Hypothalamus (tissue), 51 donors: ENCODE measurements around the gene CLEC4A.
"Not testable (repeated sequence)": the region's sequence is repeated elsewhere in the genome, so short reads cannot be mapped to it uniquely, and the experiment has no call there.

Source experiments
- DNase-seq, 51 donors: peaks; one replicate each; lab custom pipeline; 2025; lab: John Stamatoyannopoulos, UW

Gene CLEC4A

DNA sequence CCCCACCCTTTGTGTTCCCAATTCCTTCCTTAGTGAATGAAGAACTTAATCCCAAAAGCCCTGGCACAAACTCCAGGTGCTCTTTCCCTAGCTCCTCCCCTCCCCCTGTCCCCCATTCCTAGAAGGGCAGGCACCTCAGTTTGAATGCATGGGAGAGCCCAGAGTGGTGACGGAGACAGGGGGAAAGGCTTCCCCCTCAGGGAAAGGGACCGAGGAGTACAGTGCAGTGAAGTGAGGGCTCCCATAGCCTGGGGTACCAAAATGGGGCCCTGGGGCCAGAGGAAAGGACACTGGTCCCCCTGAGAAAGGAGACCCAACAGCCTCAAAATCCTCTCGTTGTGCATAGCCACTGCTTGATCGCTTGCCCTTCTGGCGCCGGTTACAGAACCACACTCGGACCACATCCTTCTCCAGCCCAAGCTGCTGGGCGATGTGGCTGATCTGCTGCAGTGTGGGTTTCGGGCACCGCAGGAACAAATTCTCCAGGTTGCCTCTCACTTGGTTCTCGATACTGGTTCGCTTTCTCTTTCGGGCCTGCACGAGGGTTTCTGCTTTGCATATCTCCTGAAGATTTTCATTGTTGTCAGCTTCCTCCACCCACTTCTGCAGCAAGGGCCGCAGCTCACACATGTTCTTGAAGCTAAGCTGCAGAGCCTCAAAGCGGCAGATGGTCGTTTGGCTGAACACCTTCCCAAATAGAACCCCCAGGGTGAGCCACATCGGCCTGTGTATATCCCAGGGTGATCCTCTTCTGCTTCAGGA lies 10.4 kb downstream of the CLEC4A start:
- not testable (repeated sequence) for DNase-seq

DNA sequence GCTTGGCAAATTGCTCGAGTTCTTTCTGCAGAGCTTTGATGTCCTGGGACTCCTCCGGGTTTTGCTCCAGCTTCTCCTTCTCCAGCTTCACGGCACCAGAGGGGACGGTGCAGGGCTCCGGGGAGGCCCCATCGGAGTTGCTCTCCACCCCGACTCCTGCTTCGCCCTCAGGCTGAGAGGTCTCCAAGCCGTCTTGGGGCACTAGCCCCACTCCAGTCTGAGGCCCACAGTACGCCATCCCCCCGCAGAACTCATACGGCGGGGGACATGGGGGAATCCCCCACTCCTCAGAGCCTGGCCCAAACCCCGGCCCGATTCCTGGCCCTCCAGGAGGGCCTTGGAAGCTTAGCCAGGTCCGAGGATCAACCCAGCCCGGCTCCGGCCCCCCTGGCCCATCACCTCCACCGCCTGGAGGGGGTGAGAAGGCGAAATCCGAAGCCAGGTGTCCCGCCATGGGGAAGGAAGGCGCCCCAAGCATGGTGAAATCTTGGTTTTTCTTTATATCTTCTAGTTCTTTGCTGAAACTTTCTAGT lies 11.0 kb downstream of the CLEC4A start:
- not testable (repeated sequence) for DNase-seq

DNA sequence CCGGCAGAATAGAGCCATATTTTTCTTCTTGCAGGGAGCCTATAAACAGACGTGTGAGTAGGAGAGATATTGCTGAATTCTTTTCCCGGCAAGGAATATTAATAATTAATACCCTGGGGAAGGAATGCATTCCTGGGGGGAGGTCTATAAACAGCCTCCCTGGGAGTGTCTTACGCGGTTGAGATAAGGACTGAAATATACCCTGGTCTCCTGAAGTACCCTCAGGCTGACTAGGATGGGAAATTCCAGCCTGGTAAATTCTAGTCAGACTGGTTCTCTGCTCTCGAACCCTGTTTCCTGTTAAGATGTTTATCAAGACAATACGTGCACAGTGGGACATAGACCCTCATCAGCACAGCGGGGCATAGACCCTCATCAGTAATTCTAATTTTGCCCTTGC lies 18.2 kb downstream of the CLEC4A start:
- not testable (repeated sequence) for DNase-seq

DNA sequence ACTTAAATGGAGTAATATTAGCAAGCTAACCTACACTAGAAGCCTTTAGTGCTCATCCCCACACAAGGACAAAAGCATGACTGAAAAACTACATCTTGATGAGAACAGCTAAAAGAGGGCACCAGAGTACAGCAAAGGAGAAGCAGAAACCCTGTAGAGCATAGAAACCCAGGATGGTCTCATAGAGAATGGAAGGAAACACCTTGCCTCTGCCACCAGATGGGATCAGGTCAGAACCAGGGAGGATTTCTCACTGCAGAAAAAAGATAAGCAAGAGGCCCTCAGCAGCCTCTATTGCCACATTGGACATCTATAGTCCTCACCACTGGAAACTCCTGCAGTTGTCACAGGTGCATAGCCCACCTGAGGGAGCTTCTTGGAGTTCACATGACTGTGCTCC lies 19.8 kb downstream of the CLEC4A start:
- no peak for DNase-seq

DNA sequence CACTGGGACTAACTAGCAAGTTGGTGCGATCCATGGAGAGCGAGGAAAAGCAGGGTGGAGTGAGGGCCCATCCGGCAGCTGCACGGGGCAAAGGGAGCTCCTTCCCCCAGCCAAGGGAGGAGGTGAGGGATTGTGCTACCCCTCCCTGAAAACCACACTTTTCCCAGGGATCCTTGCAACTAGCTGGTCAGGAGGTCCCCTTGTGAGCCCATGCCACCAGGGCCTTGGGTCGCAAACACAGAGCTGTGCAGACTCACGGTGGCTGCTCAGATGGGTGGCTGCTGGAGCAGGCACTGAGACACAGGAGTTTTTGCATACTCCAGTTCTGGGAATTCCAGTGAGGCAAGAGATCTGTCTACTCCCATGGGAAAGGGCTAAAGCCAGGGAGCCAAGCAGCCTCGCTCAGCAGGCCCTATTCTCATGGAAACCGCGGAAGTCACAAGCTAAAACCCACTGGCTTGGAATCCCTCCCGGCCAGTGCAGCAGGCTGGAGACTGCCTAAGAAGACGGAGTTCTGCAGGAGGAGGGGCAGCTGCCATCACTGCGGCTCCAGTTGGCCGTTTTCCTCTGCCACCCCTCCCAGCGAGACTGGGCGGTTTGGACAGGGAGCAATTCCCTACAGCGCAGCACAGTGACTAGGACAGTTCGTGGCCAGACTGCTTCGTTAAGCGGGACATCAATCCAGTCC lies 22.5 kb downstream of the CLEC4A start:
- peak in 49 of 51 donors; percentile 4 to 86 (median 61) for DNase-seq

DNA sequence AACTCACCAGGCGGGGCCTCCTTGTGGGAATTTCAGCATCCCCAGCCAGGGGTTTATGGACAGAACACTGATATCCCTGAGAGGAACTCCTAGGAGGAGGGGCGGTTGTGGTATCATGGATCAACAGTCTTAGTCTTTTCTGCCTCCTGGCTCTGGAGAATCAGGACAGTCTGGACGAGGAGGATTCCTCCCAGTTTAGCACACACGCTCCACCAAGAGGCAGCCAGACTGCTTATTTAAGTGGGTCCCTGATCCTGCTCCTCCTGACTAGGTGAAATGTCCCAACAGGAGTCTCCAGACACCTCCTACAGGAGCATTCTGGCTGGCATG lies 23.0 kb downstream of the CLEC4A start:
- peak in 1 of 51 donors; percentile 2 for DNase-seq

DNA sequence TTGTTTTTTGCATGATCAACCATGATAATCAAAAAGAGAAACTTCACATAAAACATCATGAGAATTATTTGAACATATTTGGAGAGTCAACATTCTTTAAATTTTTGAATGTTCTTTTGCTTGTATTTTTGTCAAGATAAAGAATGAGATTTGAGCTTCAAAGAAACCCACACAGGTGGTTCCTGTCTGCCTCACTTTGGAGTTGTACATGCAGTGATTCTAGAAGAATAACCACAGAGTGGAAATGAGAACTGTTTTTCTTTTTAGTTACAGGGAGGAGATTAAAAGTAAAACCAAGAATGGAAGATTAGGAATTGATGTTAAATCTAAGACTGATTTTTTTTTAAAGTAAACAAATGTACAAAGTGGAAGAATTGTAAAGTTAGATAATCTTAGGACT lies 31.1 kb downstream of the CLEC4A start:
- no peak for DNase-seq

DNA sequence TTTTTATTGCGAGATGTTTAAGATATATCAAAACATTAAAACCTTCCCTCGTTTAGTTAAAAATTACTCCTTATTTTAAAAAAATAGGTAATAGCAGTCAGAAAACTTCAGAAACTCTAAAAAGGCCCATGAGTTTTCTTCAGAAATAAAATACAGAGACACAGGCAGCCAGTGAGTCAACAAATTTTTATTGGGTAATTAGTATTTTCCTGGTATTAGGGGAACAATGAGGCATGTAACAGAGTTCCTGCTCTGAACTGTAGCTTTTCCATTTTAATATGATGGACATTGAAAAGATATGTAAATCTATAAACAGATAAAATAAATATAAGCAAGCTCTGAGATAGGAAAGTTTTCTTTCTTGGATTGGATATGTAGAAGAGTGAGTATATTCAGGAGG lies 33.0 kb downstream of the CLEC4A start:
- DNase-seq, result no peak

DNA sequence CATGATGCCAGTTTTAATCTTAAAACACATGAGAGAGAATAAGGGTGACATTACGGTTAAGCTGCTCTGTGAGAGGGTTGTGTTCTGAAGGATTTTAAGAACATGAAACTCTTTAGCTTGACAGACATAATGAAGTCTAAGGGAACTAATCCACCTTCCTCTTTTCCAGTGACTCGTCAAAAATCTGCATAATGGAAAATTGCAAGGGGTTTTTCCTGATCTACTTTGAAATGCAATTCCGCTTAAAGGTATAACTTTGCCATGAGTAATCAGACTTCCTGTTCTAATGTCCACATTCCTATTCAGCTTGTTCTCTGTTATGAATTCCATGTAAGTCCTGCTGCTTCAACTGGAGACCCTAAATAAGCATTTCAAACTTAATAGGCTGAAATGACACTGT lies 33.4 kb downstream of the CLEC4A start, which contains the start of gene ZNF705A:
TSS of gene ZNF705A (plus strand) at position 171 of the 400 bp plus-strand sequence. CDS start 15,611 bp downstream, outside the sequence.
- DNase-seq, result no peak

DNA sequence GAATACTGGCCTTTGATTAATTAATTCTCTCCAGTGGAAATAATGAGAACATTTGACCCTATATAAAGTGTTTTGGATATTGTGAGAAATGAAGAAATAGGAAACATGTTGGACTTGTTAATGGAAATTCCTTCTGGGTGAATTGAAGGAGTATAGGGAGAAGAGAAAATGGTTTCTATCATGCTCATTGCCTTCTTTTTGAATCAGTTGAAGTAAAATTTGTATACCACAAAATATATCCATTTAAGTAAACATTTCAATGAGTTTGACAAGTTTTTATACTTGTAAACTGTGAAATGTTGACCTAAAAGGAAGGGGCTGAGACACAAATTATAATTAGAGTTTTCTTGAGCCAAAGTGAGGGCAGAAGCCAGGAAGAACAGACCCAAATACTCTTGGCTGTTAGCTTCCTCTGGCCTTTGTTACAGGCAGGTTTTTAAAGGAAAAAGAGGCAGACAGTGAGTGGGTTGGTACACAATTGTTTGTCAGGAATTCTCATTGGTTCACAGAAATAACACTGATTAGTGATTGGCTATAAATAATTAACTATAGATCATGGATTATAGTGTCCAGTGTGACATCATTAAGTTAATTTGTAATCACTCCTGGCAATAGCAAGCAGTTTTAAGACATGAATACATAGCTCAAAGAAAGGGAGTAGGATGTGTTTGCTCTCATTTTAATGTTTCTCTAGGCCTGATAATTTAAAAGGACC lies 34.2 kb downstream of the CLEC4A start:
- no peak for DNase-seq

DNA sequence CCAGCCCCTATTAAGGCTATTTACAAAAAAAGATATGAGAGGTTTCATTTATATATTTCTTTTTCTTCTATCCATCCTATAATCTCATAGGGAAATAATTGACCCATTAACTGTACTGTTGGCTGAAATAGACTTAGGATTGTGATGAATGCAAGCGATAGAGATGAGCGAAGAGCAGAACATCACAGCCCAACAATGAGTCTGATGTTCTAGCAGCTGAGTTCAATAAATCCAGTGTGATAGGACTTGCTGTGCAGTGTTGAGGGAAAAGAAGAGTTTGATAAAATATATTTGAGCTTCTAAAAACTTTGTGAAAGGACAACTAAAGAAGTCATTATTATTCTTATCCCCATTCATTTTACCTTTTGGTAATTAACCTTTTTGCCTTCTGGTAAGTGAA lies 49.5 kb downstream of the CLEC4A start:
- DNase-seq, result peak in 2 of 51 donors; percentile 2 to 3

DNA sequence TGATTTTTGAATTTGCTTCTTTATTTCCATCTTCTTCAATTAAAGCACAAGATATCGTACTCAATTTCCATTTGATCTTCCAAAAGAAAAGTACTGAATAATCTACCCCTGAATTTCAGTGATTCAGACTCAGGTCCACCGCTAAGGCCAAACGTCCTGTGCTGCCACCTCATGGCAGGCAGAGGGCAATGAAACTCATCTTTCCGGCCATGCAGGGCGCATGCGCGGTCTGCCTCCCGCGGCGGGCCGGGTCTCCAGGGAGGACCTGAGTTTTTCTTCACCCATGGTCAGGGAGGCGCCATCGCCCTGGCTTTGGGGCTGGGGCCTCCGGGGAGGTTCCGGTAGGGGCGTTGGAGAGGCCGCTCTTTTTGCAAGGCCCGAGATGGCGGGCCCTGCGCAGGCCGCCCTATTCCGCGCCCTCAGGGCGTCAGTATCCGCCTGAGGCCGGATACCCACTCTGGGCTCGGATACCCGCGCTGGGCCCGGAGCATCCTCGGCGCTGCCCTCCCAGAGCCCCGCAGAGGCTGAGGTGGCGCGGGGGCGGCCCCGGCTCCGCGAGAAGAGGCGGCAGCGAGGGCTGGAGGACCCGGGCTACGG lies 56.7 kb downstream of the CLEC4A start:
- peak; percentile 14 to 88 (median 67) for DNase-seq

DNA sequence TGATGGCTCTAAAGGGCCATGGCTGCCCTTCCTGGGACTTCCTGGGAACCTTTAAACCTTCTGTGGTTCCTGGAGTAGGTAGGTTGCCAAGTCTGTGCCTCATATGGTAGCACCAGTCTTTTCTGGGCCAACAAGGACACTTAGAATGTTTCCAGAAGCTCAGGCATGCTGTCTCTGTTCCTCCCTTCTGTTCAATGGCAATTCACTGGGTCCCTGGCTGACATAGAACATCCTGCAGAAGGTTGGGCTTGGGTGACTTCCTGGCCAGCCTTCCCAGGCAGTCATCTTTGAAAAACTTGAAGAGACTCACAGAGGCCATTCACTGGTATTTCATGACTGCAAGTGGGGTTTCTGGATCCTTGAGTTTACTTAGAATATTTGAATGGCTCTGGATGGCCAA lies 57.9 kb downstream of the CLEC4A start:
- DNase-seq, result peak in 1 of 51 donors; percentile 3

DNA sequence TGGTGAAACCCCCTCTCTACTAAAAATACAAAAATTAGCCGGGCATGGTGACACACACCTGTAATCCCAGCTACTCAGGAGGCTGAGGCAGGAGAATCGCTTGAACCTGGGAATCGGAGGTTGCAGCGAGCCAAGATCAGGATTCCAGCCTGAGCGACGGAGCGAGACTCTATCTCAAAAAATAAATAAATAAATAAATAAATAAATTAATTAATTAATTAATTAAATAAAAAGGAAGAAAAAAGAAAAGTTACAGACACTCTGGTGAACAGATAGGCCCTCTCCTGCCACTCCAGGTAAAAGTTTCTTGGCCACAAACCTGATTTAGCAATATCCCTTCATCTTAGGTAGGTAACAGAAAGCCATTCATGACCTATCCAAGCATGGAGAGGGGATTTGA lies 59.5 kb downstream of the CLEC4A start:
- not testable (repeated sequence) for DNase-seq

DNA sequence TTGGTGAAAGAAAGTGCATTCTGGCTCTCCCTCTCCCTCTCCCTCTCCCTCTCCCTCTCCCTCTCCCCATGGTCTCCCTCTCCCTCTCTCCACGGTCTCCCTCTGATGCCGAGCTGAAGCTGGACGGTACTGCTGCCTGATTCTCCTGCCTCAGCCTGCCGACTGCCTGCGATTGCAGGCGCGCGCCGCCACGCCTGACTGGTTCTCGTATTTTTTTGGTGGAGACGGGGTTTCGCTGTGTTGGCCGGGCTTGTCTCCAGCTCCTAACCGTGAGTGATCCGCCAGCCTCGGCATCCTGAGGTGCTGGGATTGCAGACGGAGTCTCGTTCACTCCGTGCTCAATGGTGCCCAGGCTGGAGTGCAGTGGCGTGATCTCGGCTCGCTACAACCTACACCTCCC lies 59.9 kb downstream of the CLEC4A start:
- not testable (repeated sequence) for DNase-seq

DNA sequence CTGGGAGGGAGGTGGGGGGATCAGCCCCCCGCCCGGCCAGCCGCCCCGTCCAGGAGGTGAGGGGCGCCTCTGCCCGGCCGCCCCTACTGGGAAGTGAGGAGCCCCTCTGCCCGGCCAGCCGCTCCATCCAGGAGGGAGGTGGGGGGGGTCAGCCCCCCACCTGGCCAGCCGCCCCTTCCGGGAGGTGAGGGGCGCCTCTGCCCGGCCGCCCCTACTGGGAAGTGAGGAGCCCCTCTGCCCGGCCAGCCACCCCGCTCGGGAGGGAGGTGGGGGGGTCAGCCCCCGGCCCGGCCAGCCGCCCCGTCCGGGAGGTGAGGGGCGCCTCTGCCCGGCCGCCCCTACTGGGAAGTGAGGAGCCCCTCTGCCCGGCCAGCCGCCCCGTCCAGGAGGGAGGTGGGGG lies 60.8 kb downstream of the CLEC4A start:
- DNase-seq, result not testable (repeated sequence)

DNA sequence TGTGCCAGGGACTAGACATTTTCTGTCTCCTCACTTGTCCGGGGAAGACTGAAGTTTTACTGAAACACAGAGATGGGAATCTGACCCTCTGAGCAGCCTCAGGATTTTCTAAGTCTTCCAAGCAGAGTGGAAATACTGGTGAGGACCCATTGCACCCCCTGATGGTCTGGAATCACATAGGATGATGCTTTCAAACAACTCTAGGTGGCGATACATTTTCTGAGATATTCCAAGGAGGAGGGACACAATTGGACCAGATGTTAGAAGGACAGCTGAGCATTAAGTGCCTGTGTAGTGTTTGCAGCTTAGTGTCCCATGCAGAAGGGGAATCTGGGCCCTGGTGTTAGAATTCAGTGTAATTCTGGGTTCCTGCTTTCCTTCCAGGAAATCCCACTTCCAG lies 64.7 kb downstream of the CLEC4A start:
- not testable (repeated sequence) for DNase-seq
